SIG-M5 treated with dmso at 0.1 percent for 504 hours (cell line): ENCODE results near the gene DOCK2.

ENCODE experiments used
- DNase-seq: peaks from one replicate; lab custom pipeline; 2025; ENCODE audit not compliant: unreplicated experiment; lab: John Stamatoyannopoulos, UW

The DOCK2 gene

GRCh38 chr5:170020423-170020822 lies 383.3 kb downstream of the DOCK2 start:
- no peak for DNase-seq

GRCh38 chr5:170021506-170021905 lies 384.4 kb downstream of the DOCK2 start:
- no peak for DNase-seq

GRCh38 chr5:170025853-170026252 lies 388.8 kb downstream of the DOCK2 start:
- no peak for DNase-seq

GRCh38 chr5:170028124-170028523 lies 391.0 kb downstream of the DOCK2 start:
- no peak for DNase-seq

DNA sequence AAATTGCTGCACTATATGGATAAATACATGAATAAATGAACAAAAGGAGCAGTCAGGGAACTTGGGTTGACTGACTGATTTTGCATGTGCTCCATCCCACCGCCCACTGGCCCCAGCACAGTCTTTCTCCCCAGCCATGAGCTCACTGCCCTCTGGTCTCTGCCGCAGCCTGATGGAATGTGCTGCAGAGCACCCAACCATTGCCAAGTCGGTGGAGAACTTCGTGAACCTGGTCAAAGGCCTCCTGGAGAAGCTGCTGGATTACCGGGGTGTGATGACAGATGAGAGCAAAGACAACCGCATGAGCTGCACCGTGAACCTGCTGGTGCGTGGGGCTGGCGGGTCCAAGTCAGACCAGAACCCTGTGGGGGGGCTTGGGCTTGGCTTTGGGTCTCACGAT lies 397.2 kb downstream of the DOCK2 start:
- DNase-seq, result no peak

DNA sequence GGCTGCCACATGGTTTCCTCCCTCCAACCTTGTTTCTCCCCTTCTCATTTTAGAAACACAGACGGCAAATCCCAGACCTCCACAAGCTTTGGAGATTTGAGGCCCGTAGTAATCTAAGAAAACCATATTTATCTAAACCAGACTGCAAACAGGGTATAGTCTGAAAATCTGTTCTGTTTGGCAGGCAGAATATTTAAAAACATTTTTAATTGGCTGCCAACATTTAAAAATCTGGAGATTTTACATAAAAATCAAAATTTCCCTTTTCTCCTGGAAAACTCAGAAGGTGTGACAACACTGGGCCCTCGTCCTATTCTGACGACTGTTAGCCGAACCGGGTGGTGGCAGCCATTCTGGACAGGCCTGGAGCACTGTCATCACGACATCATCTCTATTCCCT lies 401.2 kb downstream of the DOCK2 start:
- DNase-seq, result no peak

- no peak for DNase-seq
Observed at GRCh38 chr5:170039830-170040229, 402.8 kb downstream of the DOCK2 start.

DNA sequence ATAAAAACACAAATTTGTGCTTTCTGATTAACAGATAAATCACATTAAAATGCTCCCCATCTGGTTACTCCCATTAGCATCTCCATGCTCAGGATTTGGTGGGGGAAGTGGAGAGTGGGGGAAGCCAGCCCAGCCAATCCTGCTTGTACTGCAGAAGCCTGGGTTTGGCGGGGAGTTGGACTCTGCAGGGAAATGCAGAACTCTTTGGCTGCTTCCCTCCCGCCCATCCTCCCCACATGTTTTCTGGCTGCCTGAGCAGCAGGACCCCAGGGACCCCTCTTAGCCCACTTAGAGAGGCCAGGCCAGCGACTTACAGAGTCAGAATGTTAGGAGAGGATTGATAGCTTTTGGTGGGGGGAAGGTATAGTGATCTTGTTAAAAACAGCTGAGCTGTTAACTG lies 409.2 kb downstream of the DOCK2 start:
- no peak for DNase-seq

- no peak for DNase-seq
Observed at GRCh38 chr5:170049713-170050112, 412.6 kb downstream of the DOCK2 start.

GRCh38 chr5:170053896-170054295 lies 416.8 kb downstream of the DOCK2 start:
- DNase-seq, result no peak

GRCh38 chr5:170055606-170056005 lies 418.5 kb downstream of the DOCK2 start:
- DNase-seq, result no peak

GRCh38 chr5:170056561-170057267 lies 419.6 kb downstream of the DOCK2 start:
- no peak for DNase-seq

GRCh38 chr5:170057311-170057710 lies 420.2 kb downstream of the DOCK2 start:
- no peak for DNase-seq

GRCh38 chr5:170059221-170059620 lies 422.1 kb downstream of the DOCK2 start:
- no peak for DNase-seq

- DNase-seq, result no peak
Observed at GRCh38 chr5:170067152-170067551, 430.1 kb downstream of the DOCK2 start.

DNA sequence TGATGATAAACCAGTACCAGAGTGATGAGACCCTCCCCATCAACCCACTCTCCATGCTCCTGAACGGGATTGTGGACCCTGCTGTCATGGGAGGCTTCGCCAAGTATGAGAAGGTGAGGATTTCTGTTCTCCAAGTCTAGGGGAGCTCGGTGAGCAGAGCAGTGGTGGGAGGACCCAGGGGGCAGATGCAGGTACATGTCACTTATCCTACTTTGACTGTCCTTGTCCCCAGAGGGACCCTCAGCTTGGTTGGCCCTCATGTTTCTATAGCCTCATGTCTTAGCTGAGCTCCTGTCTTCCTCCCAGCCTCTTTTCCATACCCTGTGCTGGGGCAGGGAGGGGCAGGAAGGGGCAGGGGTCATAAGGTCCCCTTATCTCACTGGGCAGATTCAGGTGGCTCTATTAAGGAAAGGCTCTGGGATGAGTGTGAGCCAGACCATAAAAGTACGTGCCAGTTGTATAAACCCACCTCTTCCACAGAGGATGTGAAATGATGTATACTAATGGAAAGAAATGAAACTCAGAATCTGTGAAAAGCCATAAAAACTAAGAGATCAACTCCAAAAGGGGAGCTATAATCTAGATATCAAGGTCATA lies 430.6 kb downstream of the DOCK2 start:
- DNase-seq, result no peak

DNA sequence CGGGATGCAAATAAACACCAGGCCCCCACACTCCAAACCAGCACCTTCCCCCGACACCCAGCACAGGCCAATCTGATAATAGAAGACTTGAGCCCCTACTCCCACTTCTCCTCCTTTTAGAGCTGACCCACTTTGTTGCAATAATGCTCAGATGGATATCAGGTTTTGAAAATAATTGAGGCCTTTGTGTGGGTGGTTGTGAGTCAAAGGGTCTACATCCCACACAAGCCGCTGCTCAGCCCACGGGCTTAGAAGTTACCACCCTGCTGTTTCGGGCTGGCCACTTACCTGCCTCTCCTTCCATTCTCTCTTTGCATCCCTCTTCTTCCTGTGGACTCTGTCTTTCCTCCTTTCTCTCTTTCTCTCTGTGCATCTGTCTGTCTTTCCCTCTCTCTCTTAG lies 432.4 kb downstream of the DOCK2 start:
- DNase-seq, result no peak

GRCh38 chr5:170070556-170071412 lies 433.7 kb downstream of the DOCK2 start:
- DNase-seq, result no peak

DNA sequence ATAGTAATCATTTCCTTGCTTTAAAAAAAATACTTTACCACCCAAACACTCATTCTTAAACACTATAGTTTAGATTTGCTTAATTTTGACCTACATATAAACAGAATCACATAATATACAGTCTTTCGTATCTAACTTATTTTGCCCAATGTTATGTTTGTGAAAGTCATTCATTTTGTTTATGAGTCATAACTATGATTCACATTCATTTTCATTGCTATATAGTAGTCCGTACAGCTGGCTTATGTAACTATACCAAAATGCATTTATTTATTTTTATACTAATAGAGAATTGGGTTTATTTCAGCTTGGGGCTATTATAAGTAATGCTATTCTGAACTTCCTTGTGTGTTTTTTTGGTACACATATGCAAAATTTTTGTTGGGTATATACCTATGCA lies 434.7 kb downstream of the DOCK2 start:
- DNase-seq, result no peak

DNA sequence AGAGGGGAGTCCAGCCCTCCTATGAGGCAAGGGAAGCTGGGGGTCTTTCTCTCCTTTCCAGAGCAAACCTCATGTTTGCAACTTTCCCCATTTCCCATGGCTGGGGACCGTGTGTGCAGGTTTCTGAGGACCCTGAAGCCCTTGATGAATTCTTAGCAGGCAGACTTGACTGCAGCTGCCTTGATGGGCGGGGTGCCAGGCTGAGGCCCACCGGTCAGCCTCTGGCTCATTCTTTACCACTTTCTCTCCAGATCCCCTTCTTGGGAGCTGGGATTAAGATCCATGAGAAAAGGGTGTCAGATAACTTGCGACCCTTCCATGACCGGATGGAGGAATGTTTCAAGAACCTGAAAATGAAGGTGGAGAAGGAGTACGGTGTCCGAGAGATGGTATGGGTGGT lies 438.6 kb downstream of the DOCK2 start:
- DNase-seq, result no peak

- DNase-seq, result no peak
Observed at GRCh38 chr5:170076211-170076610, 439.1 kb downstream of the DOCK2 start.

DNA sequence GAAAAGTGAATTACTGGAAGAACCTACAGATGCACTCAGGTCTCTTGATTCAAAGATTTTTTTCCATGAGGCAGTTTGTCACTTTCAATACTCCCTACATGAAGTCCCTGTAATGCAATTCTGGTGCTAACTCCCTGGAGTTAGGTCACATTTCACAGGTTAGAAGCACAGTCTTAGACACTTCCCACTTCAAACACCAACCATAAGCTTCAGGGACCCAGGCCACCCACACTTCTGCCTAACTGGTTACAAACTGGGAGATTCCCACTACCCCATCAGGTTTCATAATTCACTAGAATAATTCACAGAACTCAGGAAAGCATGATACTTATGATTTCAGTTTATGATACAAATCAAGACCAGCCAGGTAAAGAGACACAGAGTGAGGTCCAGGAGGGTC lies 439.7 kb downstream of the DOCK2 start:
- DNase-seq, result no peak
